ENCODE measurements around the gene BHLHA9.

Gene BHLHA9

GRCh38 chr17:1251866-1252608, 18.2 kb upstream of the BHLHA9 start:
- FAIRE-seq (no peak), DNase-seq (ENCODE audit: insufficient read length, low spot score) (no peak)

DNA sequence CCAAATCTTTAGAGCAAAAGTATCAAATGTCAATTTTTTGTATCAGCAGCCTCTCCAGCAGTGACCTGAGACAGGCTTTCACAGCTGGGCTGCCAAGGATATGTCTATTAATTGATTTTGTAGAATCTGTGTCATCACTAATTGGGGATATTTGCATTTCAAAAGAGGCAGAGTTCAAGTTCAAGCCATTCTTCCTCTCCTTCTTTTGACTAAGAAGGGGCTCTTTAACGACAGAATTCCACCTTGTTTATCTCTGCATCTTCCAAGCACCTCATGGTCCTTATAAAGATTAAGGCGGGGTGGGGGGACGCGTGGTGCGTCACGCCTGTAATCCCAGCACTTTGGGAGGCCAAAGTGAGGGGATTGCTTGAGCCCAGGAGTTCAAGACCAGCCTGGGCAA, 15.2 kb upstream of the BHLHA9 start:
- FAIRE-seq (no peak), DNase-seq (ENCODE audit: insufficient read length, low spot score) (no peak)

DNA sequence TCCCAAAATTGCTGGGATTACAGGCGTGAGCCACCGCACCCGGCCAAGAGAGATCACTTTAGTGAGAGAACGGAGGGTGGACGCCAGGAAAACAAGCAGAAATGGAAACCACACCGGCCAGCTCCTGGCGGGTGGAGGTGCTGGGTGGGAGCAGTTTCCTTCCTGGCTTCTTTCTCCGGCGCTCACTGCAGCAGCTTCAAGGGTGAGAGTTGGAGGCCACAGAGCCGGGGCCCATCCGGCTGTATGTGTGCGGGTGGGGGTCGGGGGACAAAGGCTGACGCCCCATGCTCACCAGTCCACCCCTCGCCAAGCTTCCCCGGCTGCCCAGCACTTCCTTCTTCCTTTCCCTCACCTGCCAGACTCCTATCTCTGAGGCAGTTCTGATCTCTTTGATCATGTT, 13.5 kb upstream of the BHLHA9 start:
- no peak for FAIRE-seq

GRCh38 chr17:1260086-1260769, 10.0 kb upstream of the BHLHA9 start:
- DNase-seq (ENCODE audit: insufficient read length, low spot score) (no peak), FAIRE-seq (no peak)

More for the DNA sequence above, 13.5 kb upstream of the BHLHA9 start:
- no peak for DNase-seq (ENCODE audit: insufficient read length, low spot score)

GRCh38 chr17:1260770-1261161, 9.5 kb upstream of the BHLHA9 start:
- no peak for DNase-seq (ENCODE audit: insufficient read length, low spot score)
- FAIRE-seq = no peak

DNA sequence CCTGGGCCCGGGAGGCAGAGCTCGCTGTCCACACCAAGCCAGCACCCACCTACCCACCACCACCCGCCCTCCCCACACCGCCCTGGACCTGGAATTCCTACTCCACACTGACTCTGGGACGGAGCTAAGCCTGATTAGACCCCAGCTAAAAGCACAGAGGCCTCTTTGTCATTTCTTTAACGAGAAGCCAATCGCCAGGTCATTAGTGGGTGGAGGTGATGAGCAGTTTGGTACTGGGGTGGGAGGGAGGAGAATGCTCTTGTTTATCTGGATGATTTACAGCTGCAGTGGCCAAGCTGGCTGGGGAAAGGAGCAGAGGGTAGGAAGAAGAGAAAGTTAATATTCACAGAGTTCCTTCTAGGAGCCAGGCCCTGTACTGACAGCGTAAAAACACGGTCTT, 6.0 kb upstream of the BHLHA9 start:
- FAIRE-seq = no peak

GRCh38 chr17:1267471-1267943, 2.7 kb upstream of the BHLHA9 start:
- FAIRE-seq (no peak), DNase-seq (ENCODE audit: insufficient read length, low spot score) (no peak)

More for the DNA sequence above, 6.0 kb upstream of the BHLHA9 start:
- no peak for DNase-seq (ENCODE audit: insufficient read length, low spot score)

DNA sequence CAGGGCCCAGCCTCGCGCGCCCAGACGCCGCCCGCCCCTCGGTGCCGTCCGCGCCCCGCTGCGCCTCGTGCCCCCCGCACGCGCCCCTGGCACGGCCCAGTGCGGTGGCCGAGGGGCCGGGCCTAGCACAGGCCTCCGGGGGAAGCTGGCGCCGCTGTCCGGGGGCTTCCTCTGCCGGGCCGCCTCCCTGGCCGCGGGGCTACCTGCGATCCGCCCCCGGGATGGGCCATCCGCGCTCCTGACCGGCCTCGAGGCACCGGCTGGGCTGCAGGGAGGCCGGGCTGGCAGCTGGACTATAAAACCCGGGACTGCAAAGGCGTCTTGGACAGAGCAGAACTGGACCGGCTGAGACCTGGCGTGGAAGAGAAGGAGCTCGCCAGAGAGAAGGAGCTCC, 783 bp downstream of the BHLHA9 start:
- FAIRE-seq (no peak), DNase-seq (ENCODE audit: insufficient read length, low spot score) (no peak)

- DNase-seq (ENCODE audit: insufficient read length, low spot score) = no peak
- FAIRE-seq = no peak
Observed at GRCh38 chr17:1271441-1271840, 1.2 kb downstream of the BHLHA9 start.

GRCh38 chr17:1272701-1273100, 2.5 kb downstream of the BHLHA9 start:
- FAIRE-seq (no peak), DNase-seq (ENCODE audit: insufficient read length, low spot score) (no peak)

- FAIRE-seq = peak; percentile 44
- DNase-seq (ENCODE audit: insufficient read length, low spot score) = no peak
Observed at GRCh38 chr17:1273492-1274244, 3.4 kb downstream of the BHLHA9 start.

DNA sequence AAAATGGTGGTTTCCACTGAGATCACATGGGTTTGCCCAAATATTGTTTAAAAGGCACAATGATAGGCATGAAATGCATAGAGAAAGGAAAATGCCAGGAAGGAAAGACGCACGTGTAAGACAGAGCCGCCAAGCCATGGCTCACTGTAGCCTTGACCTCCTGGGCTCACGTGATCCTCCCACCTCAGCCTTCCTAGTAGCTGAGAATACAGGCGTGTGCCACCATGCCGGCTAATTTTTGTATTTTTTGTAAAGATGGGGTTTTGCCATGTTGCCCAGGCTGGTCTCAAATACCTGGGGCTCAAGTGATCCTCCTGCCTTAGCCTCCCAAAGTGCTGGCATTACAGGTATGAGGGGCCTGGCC, 4.0 kb downstream of the BHLHA9 start:
- DNase-seq (ENCODE audit: insufficient read length, low spot score) (no peak), FAIRE-seq (no peak)

DNA sequence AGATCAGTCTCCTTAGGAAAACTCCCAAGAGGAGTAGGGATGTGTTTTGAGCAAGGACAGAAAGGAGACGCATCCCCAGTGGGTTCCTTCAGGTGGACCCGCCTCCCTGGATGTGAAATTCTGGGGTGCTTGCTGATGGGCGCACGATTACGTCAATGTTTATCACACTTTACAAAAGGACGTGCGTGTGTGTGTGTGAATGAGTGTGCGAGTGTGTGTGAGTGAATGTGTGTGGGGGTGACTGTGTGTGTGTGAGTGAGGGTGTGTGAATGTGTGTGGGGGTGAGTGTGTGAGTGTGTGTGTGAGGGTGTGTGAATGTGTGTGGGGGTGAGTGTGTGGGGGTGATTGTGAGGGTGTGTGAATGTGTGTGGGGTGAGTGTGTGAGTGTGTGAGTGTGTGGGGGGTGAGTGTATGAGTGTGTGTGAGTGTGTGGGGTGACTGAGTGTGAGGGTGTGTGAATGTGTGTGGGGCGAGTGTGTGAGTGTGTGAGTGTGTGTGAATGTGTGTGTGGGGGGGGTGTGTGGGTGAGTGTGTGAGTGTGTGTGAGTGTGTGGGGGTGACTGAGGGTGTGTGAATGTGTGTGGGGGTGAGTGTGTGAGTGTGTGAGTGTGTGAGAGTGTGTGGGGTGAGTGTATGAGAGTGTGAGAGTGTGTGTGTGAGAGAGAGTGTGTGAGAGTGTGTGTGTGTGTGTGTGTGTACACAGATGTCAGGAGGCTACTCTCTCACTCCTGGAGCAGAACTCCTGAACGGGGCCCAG, 5.1 kb downstream of the BHLHA9 start:
- no peak for DNase-seq (ENCODE audit: insufficient read length, low spot score)
- no peak for FAIRE-seq

DNA sequence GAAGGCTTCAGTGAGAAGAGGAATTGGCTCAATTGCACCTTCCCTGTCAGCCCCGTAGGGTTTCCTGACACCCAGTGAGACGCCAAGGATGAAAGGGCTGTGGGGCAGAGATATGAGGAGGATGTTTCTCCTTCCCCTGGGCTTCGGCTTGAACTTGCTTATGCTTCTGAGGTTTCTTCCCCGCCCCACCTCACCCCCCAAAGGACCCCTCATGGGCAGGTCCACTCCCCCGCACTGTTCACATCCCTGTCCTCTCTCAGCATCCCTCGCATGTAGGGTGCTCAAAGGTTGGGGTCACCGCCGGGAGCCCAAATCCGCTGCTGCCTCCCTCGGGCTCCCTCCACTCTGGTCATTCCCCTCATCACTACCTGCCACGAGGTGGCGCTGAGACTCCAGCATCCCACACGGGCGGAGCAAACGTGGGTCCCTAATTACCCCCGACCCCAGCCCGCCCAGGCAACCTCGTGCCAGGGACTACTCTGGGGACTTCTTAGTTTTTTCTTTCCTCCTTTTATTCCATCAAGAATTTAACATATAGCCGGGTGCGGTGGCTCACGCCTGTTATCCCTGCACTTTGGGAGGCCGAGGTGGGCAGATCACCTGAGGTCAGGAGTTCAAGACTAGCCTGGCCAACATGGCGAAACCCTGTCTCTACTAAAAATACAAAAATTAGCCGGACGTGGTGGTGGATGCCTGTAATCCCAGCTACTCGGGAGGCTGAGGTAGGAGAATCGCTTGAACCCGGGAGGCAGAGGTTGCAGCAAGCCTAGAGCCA, 5.9 kb downstream of the BHLHA9 start:
- DNase-seq (ENCODE audit: insufficient read length, low spot score) (peak; percentile 82), FAIRE-seq (peak; percentile 94)

GRCh38 chr17:1280652-1281051, 10.4 kb downstream of the BHLHA9 start:
- no peak for DNase-seq (ENCODE audit: insufficient read length, low spot score)
- FAIRE-seq = no peak

DNA sequence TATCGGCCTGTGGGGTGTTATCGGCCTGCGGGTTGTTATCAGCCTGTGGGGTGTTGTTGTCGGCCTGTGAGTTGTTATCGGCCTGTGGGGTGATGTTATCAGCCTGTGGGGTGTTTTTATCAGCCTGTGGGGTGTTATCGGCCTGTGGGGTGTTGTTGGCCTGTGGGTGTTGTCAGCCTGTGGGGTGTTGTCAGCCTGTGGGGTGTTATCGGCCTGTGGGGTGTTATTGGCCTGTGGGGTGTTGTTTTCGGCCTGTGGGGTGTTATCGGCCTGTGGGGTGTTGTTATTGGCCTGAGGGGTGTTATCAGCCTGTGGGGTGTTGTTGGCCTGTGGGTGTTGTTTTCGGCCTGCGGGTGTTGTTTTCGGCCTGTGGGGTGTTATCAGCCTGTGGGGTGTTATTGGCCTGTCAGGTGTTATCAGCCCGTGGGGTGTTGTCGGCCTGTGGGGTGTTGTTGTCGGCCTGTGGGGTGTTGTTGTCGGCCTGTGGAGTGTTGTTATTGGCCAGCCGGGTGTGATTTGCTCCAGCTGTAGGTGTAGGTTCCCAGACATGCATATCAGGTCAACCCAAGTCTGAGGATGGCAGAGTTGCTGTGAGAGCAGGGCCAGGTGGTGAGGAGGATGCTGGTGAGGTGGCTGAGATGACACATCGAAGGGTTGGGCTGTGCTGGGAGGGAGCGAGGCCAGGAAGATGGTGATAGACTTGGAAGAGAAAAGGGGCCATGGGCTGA, 16.3 kb downstream of the BHLHA9 start:
- peak; percentile 86 for FAIRE-seq
- no peak for DNase-seq (ENCODE audit: insufficient read length, low spot score)

GRCh38 chr17:1289695-1290094, 19.5 kb downstream of the BHLHA9 start:
- DNase-seq (ENCODE audit: insufficient read length, low spot score) (no peak), FAIRE-seq (no peak)

DNA sequence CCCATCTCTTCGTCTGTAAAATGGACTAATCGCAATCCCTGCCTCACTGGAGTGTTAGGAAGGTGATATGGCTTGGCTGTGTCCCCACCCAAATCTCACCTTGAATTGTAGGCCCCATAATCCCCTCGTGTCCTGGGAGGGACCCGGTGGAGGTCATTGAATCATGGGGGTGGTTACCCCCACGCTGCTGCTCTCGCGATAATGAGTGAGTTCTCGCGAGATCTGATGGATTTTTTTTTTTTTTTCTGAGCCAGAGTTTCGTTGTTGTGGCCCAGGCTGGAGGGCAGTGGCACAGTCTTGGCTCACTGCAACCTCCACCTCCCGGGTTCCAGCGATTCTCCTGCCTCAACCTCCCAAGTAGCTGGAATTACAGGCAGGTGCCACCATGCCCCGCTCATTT, 20.4 kb downstream of the BHLHA9 start:
- DNase-seq (ENCODE audit: insufficient read length, low spot score) (no peak), FAIRE-seq (no peak)

DNA sequence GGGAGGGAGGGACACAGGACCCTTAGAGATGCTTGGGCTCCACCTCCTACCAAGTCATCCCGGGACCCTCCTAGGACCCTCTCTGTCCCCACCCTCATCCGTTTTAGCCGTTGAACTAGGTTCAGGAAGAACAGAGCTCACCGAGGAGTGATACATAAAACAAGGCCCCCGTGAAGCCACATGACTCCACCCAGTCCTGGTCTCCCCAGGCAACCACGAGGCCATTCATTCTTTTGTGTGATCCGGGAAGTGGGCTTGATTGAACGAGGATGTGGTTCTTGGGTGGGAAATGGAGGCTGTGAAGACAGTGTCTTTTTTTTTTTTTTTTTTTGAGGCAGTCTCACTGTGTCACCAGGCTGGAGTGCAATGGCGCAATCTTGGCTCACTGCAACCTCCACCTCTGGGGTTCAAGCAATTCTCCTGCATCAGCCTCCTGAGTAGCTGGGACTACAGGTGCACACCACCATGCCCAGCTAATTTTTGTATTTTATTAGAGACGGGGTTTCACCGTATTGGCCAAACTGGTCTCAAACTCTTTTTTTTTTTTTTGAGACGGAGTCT, 24.0 kb downstream of the BHLHA9 start:
- no peak for FAIRE-seq
- no peak for DNase-seq (ENCODE audit: insufficient read length, low spot score)
